K562 (cell line): ENCODE results near the gene FAM200B. TPM values are rescaled to one million over a fixed set of nuclear protein-coding genes. Genes with fewer than 3 reads are reported as not detected.

Source experiments
- E2F8 ChIP-seq: fragments of 450-650 bp; IDR thresholded peaks from 2 replicates; pipeline ENCODE4 v1.7.1; 2018; ENCODE audit warnings: mild to moderate bottlenecking, low read depth; ENCODE audit not compliant: partially characterized antibody
- ELF4 ChIP-seq: fragments of 450-650 bp; formaldehyde crosslinking; IDR thresholded peaks from 2 replicates; pipeline ENCODE4 v1.4.0; 2022; ENCODE audit warnings: missing genetic modification characterization
- JUN ChIP-seq, 2 experiments: sonication (generic) in 1 of 2; formaldehyde crosslinking in 1 of 2; IDR thresholded peaks; 2 replicates each; pipeline versions ENCODE4 v1.6.1 to v1.8.0; 2012 to 2022; ENCODE audit warnings: borderline replicate concordance in 2 of 2, mild to moderate bottlenecking in 2 of 2, improper control_type of control experiment in 1 of 2, low read depth in 1 of 2, low read length in 1 of 2, missing genetic modification reagents in 1 of 2
- KAT7 ChIP-seq: sonication (generic); formaldehyde crosslinking; IDR thresholded peaks from 2 replicates; pipeline ENCODE4 v1.8.0; 2022; ENCODE audit warnings: missing genetic modification reagents, mild to moderate bottlenecking, borderline replicate concordance
- MAZ ChIP-seq, 2 experiments: fragments of 450-650 bp in 1 of 2; sonication (generic) in 1 of 2; formaldehyde crosslinking; IDR thresholded peaks in 1 of 2; conservative IDR thresholded peaks in 1 of 2; 2 replicates each; pipeline versions ENCODE4 v1.4.0 to v1.5.0; 2020; ENCODE audit warnings: mild to moderate bottlenecking in 1 of 2, missing genetic modification reagents in 1 of 2
- PBX2 ChIP-seq, 2 experiments: IDR thresholded peaks in 1 of 2; conservative IDR thresholded peaks in 1 of 2; 2 replicates each; pipeline ENCODE4 v1.6.1; 2016; ENCODE audit warnings: low read depth in 2 of 2, mild to moderate bottlenecking in 1 of 2, missing compliant biosample characterization in 1 of 2, missing genetic modification characterization in 1 of 2, moderate library complexity in 1 of 2
- PHF21A ChIP-seq: fragments of 450-650 bp; IDR thresholded peaks from 2 replicates; pipeline ENCODE4 v1.6.1; 2017; ENCODE audit warnings: low read depth, borderline replicate concordance
- PPARD ChIP-seq: fragments of 250-450 bp; sonication (Bioruptor Pico); IDR thresholded peaks from 2 replicates; pipeline ENCODE4 v1.8.0; 2022; ENCODE audit warnings: inconsistent platforms, mild to moderate bottlenecking, moderate library complexity
- RUNX1 ChIP-seq: sonication (generic); IDR thresholded peaks from 2 replicates; pipeline ENCODE4 v1.6.1; 2016; ENCODE audit warnings: antibody characterized with exemption, low read depth
- SOX6 ChIP-seq: fragments of 450-650 bp; IDR thresholded peaks from 2 replicates; pipeline ENCODE4 v1.6.1; 2014; ENCODE audit warnings: mild to moderate bottlenecking
- SP1 ChIP-seq: sonication (generic); formaldehyde crosslinking; IDR thresholded peaks from 2 replicates; pipeline ENCODE4 v1.8.1; 2022; ENCODE audit warnings: mild to moderate bottlenecking, missing genetic modification reagents
- STAT5A ChIP-seq: IDR thresholded peaks from 2 replicates; pipeline ENCODE4 v1.6.1; 2012; ENCODE audit warnings: low read length, inconsistent platforms, borderline replicate concordance
- TFE3 ChIP-seq: fragments of 450-650 bp; formaldehyde crosslinking; IDR thresholded peaks from 2 replicates; pipeline ENCODE4 v1.4.0; 2020; ENCODE audit warnings: mild to moderate bottlenecking, mixed read lengths
- WHSC1 ChIP-seq: IDR thresholded peaks from one replicate; pipeline ENCODE4 v1.6.1; 2012; ENCODE audit warnings: low read length, control low read depth, inconsistent platforms
- ZFP30 ChIP-seq: fragments of 250-450 bp; sonication (Bioruptor Pico); IDR thresholded peaks from 2 replicates; pipeline ENCODE4 v1.8.0; 2022; ENCODE audit warnings: moderate library complexity, mild to moderate bottlenecking, inconsistent platforms, borderline replicate concordance
- ZNF121 ChIP-seq: sonication (generic); formaldehyde crosslinking; conservative IDR thresholded peaks from 2 replicates; pipeline ENCODE4 v1.8.0; 2022; ENCODE audit warnings: missing genetic modification reagents
- ZNF165 ChIP-seq: fragments of 250-450 bp; sonication (Bioruptor Pico); IDR thresholded peaks from 2 replicates; pipeline ENCODE4 v1.4.0; 2020; ENCODE audit warnings: borderline replicate concordance
- ZNF696 ChIP-seq: fragments of 250-450 bp; sonication (Bioruptor Pico); conservative IDR thresholded peaks from 2 replicates; pipeline ENCODE4 v1.4.0; 2020; ENCODE audit warnings: mild to moderate bottlenecking, moderate library complexity
- polyA plus RNA-seq, 8 experiments: library from polyadenylated mRNA; depleted of rRNA in 4 of 8; stranded (reverse) in 5 of 8; unstranded in 3 of 8; fragments of >200 nt; fragmentation: Nextera tagmentation in 2 of 8; fragmentation: Illumina TruSeq in 1 of 8; extraction: Ambion mirVana in 2 of 8; extraction: Trizol in 1 of 8; gene quantifications; 2 replicates each; pipeline versions ENCODE4 v1.2.1 to v1.2.3, GENCODE V29; 2011 to 2014; ENCODE audit warnings: inconsistent platforms in 1 of 8, missing spikeins in 1 of 8
- total RNA-seq, 7 experiments: library from RNA; depleted of rRNA in 6 of 7; stranded (reverse); fragments of >200 nt in 6 of 7; fragmentation: Illumina TruSeq in 2 of 7; extraction: Trizol in 2 of 7; gene quantifications; 2 replicates each; pipeline versions ENCODE4 v1.2.1 to v1.2.3, GENCODE V29; 2011 to 2021; ENCODE audit warnings: low replicate concordance in 1 of 7
- TF ChIP-seq, protein P1 (sequence below), 2 experiments: fragments of 250-450 bp in 1 of 2; fragments of 450-650 bp in 1 of 2; sonication (Bioruptor Pico) in 1 of 2; IDR thresholded peaks; 2 replicates each; pipeline versions ENCODE4 v1.6.1 to v1.8.0; 2016 to 2021; ENCODE audit warnings: mild to moderate bottlenecking in 2 of 2, moderate library complexity in 2 of 2, missing compliant biosample characterization in 1 of 2, missing genetic modification characterization in 1 of 2

FAM200B gene
- total and polyA plus RNA-seq, 9 of the 15 experiments (the other 6 are each of a cell fraction or from before 2014, with no cell fraction given): 17.4 to 48.0 (median 25.5) TPM

- TF ChIP-seq JUN (IDR thresholded peaks at IDR 0.05; ENCODE audit: borderline replicate concordance, low read depth, low read length): no peak
- no peak for TF ChIP-seq JUN (CRISPR knock-in tag; IDR thresholded peaks at IDR 0.05; ENCODE audit: borderline replicate concordance)
- no peak for TF ChIP-seq E2F8
- TF ChIP-seq TFE3 (CRISPR knock-in tag): no peak
- TF ChIP-seq, protein P1, sequence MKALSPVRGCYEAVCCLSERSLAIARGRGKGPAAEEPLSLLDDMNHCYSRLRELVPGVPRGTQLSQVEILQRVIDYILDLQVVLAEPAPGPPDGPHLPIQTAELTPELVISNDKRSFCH (CRISPR knock-in tag; IDR thresholded peaks at IDR 0.05): no peak
- TF ChIP-seq, protein P1 (tag; IDR thresholded peaks at IDR 0.05): no peak
- no peak for TF ChIP-seq ZNF121 (CRISPR knock-in tag)
- no peak for TF ChIP-seq KAT7 (CRISPR knock-in tag)
- no peak for TF ChIP-seq SOX6
- TF ChIP-seq ZFP30 (CRISPR knock-in tag): no peak
- no peak for TF ChIP-seq PBX2 (CRISPR knock-in tag; IDR thresholded peaks at IDR 0.05; ENCODE audit: low read depth)
- TF ChIP-seq PBX2 (tag; conservative IDR thresholded peaks at IDR 0.05; ENCODE audit: low read depth): peak; percentile 48
- TF ChIP-seq WHSC1: no peak
- TF ChIP-seq ZNF165 (CRISPR knock-in tag): no peak
- no peak for TF ChIP-seq ELF4 (CRISPR knock-in tag)
- no peak for TF ChIP-seq SP1 (CRISPR knock-in tag)
- no peak for TF ChIP-seq STAT5A
- TF ChIP-seq MAZ (CRISPR knock-in tag; conservative IDR thresholded peaks at IDR 0.05 in 1 of 2, IDR thresholded peaks at IDR 0.05 in 1 of 2): no peak
- no peak for TF ChIP-seq RUNX1
- no peak for TF ChIP-seq PPARD
- no peak for TF ChIP-seq PHF21A
- no peak for TF ChIP-seq ZNF696 (CRISPR knock-in tag)
Measured at GRCh38 chr4:15714646-15715435, 33.2 kb downstream of the FAM200B start (continued).
